ENCODE measurements around the gene HSPB9. TPM values are rescaled to one million over a fixed set of nuclear protein-coding genes. Genes with fewer than 3 reads are reported as not detected.
"Not testable (repeated sequence)": the region's sequence is repeated elsewhere in the genome, so short reads cannot be mapped to it uniquely, and the experiment has no call there.

Gene HSPB9
- total and polyA plus RNA-seq, 2 donors = 0.05 to 0.23 TPM

DNA sequence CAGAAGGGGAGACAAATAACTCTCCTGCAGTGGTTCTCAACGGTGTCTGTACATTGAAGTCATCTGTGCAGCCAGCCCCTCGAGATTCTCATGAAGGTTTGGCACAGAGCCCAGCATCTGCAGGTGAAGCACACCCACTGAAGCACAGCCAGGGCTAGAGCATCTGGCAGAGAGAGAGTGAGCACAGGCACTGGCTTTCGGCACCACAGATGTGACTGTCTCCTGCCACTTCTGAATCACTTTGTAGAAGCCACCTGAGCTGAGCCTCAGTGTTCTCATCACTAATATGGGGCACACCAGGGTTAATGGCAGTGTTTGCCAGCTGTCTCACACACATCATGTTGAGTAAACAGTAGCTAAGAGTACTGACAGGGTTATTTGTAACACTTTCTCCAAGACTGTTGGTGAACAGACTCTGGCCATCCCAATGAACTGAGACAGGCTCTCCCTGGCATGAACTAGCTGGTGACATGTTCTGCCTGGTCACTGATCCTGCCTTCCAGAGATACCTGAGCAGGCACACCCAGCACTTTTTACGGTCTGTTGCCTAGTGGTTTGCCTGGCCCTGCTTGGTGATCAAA lies 10.9 kb downstream of the HSPB9 start:
- WGBS = 26% methylated on average over 4 of the region's 4 CpGs
- peak; percentile 52 to 93 (median 72) for DNase-seq (ENCODE audit: low read depth in 6 of 9, low spot score in 9 of 9)
- Histone ChIP-seq H3K36me3 (ENCODE audit: control insufficient read depth in 2 of 2, insufficient read depth in 2 of 2, low read length in 1 of 2) (peaks cover 37 to 56% of the 10 kb centered on the region in 2 donors), H3K27ac (ENCODE audit: low read depth in 1 of 2, low read length in 1 of 2) (peak overlapping the region; percentile 44 to 80), H3K9me3 (ENCODE audit: control insufficient read depth in 2 of 2, insufficient read depth in 1 of 2, low read length in 1 of 2) (no peaks in the 10 kb centered on the region), H3K27me3 (ENCODE audit: control insufficient read depth in 2 of 2, insufficient read depth in 1 of 2, low read length in 1 of 2) (no peaks in the 10 kb centered on the region), H3K4me3 (ENCODE audit: low read length in 2 of 2) (no peak overlapping the region), H3K4me1 (ENCODE audit: control insufficient read depth in 2 of 2, insufficient read depth in 2 of 2, low read length in 2 of 2) (peaks cover 29 to 40% of the 10 kb centered on the region in 2 donors)

DNA sequence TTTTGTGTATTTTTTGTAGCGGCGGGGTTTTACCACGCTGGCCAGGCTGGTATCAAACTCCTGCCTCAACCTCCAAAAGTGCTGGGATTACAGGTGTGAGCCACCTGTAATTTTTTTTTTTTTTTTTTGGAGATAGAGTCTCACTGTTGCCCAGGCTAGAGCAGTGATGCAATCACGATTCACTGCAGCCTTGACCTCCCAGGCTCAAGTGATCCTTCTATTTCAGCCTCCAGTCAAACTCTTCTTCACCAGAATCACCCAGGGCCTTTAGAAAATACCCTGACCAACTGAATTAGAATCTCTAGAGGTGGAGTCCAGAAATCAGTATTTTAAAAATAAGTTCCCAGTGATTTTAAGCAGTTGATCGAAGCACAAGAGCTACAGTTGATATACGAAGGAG lies 12.5 kb downstream of the HSPB9 start:
- Histone ChIP-seq H3K9me3 (ENCODE audit: control insufficient read depth in 2 of 2, insufficient read depth in 1 of 2, low read length in 1 of 2) (no peaks in the 10 kb centered on the region), H3K4me3 (ENCODE audit: low read length in 2 of 2) (no peak overlapping the region), H3K27ac (ENCODE audit: low read depth in 1 of 2, low read length in 1 of 2) (no peak overlapping the region), H3K36me3 (ENCODE audit: control insufficient read depth in 2 of 2, insufficient read depth in 2 of 2, low read length in 1 of 2) (peaks cover 21 to 45% of the 10 kb centered on the region in 2 donors), H3K4me1 (ENCODE audit: control insufficient read depth in 2 of 2, insufficient read depth in 2 of 2, low read length in 2 of 2) (peaks cover 29 to 39% of the 10 kb centered on the region in 2 donors), H3K27me3 (ENCODE audit: control insufficient read depth in 2 of 2, insufficient read depth in 1 of 2, low read length in 1 of 2) (no peaks in the 10 kb centered on the region)
- DNase-seq (ENCODE audit: low read depth in 6 of 9, low spot score in 9 of 9) = no peak
- 97% methylated on average over 6 of the region's 6 CpGs for WGBS

DNA sequence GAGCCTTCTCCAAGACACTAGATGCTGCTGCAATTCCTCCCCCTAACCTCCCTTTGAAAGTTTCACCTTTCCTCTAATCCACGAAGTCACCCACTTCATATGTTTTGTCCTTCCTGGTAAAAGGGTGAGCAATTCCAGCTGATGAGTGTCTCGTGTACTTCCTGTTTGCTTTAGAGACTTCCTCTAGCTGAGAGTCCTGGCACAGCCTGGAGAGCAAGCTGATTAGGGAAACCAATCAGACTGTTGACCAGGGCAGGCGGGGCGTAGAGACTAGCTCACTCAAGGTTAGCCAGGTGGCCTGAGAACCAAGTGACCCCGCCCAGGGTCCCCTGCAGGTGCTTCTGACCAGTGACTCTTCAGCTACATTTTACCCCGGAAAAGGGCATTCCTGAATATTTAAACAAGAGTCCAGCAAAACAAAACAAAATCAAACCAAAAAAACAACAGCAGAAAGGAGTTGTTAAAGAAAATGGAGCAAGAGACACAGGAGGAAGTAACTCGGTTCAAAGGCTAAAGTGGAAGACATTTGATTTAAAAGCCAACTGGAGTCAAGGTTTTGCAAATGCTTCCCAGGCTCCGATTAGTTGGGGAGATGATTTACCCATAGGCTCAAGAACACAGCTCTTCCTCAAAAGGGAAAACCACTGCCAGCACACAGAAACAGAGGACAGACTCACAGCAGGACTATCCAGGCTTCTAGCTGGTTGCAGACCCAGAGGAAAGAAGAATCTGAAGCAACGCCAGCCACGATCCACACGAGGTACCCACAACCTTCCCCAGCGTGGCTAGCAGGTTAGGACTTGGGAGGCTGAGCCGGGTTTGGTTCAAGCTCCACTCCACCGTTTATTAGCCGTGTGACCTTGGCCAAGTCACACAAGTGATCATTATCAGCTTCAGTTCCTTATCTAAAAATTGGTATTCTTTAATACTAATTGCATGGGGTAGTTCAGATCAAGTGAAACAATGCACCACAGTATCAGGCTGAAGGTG lies 13.4 kb downstream of the HSPB9 start:
- Histone ChIP-seq H3K36me3 (ENCODE audit: control insufficient read depth in 2 of 2, insufficient read depth in 2 of 2, low read length in 1 of 2) (peaks cover 15 to 44% of the 10 kb centered on the region in 2 donors), H3K27ac (ENCODE audit: low read depth in 1 of 2, low read length in 1 of 2) (no peak overlapping the region), H3K4me1 (ENCODE audit: control insufficient read depth in 2 of 2, insufficient read depth in 2 of 2, low read length in 2 of 2) (peaks cover 28 to 38% of the 10 kb centered on the region in 2 donors), H3K9me3 (ENCODE audit: control insufficient read depth in 2 of 2, insufficient read depth in 1 of 2, low read length in 1 of 2) (no peaks in the 10 kb centered on the region), H3K4me3 (ENCODE audit: low read length in 2 of 2) (no peak overlapping the region), H3K27me3 (ENCODE audit: control insufficient read depth in 2 of 2, insufficient read depth in 1 of 2, low read length in 1 of 2) (no peaks in the 10 kb centered on the region)
- no peak for DNase-seq (ENCODE audit: low read depth in 6 of 9, low spot score in 9 of 9)
- 90% methylated on average over 15 of the region's 15 CpGs for WGBS

DNA sequence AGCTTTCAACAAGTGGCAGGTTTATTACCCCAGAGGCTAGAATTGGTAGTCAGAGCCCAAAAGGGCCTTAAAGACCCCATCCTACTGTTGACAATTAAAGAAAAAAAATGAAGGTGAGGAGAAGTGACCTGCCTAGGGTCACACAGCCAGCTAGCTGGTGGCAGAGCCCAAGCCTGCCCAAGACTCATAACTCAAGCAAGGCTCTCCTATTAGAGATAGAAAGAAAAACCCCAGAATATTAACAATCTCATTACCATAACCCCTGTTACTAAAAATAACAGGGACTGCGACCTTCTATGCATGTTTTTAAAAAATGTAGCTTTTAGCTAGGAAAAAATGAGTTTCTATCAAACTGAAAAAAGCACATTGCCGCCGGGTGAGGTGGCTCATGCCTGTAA lies 14.0 kb downstream of the HSPB9 start:
- no peaks in the 10 kb centered on the region for H3K9me3 ChIP-seq (ENCODE audit: control insufficient read depth in 2 of 2, insufficient read depth in 1 of 2, low read length in 1 of 2)
- 98% methylated on average over 3 of the region's 3 CpGs for WGBS
- H3K27me3 ChIP-seq (ENCODE audit: control insufficient read depth in 2 of 2, insufficient read depth in 1 of 2, low read length in 1 of 2) = no peaks in the 10 kb centered on the region
- DNase-seq (ENCODE audit: low read depth in 6 of 9, low spot score in 9 of 9) = no peak
- H3K27ac ChIP-seq (ENCODE audit: low read depth in 1 of 2, low read length in 1 of 2) = no peak overlapping the region
- peaks cover 16 to 45% of the 10 kb centered on the region in 2 donors for H3K36me3 ChIP-seq (ENCODE audit: control insufficient read depth in 2 of 2, insufficient read depth in 2 of 2, low read length in 1 of 2)
- no peak overlapping the region for H3K4me3 ChIP-seq (ENCODE audit: low read length in 2 of 2)
- peaks cover 26 to 38% of the 10 kb centered on the region in 2 donors for H3K4me1 ChIP-seq (ENCODE audit: control insufficient read depth in 2 of 2, insufficient read depth in 2 of 2, low read length in 2 of 2)

DNA sequence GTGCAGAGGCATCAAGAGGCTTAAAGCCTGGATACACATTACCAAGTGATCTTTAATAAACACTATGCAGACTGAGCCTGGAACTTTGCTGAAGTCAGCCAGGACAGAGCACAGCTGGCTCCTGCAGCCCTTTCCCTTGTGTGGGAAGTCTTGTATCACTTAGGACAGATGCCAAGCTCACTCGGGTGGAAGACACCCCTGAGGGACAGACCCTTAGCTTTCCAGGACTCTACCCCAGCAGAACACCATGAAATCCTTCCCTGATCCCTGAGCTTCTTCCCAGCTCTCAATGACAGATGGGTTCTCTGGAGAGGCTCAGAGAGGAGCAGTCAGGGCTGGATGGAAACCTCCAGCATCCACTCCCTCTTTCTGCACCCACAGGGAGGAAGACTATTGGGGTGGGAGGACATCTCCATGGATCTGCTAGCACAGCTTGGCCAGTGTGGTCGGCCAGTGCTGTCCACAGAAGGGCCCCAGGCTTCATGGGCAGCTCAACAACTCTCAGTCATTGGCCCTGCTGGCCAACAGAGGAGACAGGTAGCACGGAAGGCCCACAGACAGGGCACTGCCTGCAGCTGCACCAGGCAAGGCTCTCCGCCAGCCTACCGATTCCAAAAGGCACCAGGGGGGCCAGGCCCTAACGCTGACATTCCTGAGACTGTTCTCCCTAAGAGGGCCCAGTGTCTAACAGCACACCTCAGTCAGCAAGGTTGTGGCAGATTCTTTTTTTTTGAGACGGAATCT lies 16.3 kb downstream of the HSPB9 start:
- no peak for DNase-seq (ENCODE audit: low read depth in 6 of 9, low spot score in 9 of 9)
- peaks cover 23 to 63% of the 10 kb centered on the region in 2 donors for H3K36me3 ChIP-seq (ENCODE audit: control insufficient read depth in 2 of 2, insufficient read depth in 2 of 2, low read length in 1 of 2)
- no peaks in the 10 kb centered on the region for H3K27me3 ChIP-seq (ENCODE audit: control insufficient read depth in 2 of 2, insufficient read depth in 1 of 2, low read length in 1 of 2)
- WGBS = 96% methylated on average over 7 of the region's 7 CpGs
- H3K4me3 ChIP-seq (ENCODE audit: low read length in 2 of 2) = no peak overlapping the region
- H3K4me1 ChIP-seq (ENCODE audit: control insufficient read depth in 2 of 2, insufficient read depth in 2 of 2, low read length in 2 of 2) = peaks cover 7 to 19% of the 10 kb centered on the region in 2 donors
- no peaks in the 10 kb centered on the region for H3K9me3 ChIP-seq (ENCODE audit: control insufficient read depth in 2 of 2, insufficient read depth in 1 of 2, low read length in 1 of 2)
- H3K27ac ChIP-seq (ENCODE audit: low read depth in 1 of 2, low read length in 1 of 2) = no peak overlapping the region

DNA sequence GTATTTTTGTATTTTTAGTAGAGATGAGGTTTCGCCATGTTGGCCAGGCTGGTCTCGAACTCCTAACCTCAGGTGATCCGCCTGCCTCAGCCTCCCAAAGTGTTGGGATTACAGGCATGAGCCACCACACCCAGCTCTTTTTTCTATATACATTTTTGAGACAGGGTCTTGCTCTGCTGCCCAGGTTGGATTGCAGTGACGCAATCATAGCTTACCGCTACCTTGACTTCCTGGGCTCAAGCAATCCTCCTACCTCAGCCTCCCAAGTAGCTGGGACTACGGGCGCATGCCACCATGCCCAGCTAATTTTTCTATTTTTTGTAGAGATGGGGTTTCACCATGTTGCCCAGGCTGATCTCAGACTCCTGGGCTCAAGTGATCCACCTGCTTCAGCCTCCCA lies 18.1 kb downstream of the HSPB9 start:
- H3K4me3 ChIP-seq (ENCODE audit: low read length in 2 of 2); H3K4me1 ChIP-seq (ENCODE audit: control insufficient read depth in 2 of 2, insufficient read depth in 2 of 2, low read length in 2 of 2); H3K27ac ChIP-seq (ENCODE audit: low read depth in 1 of 2, low read length in 1 of 2); DNase-seq (ENCODE audit: low read depth in 6 of 9, low spot score in 9 of 9); H3K9me3 ChIP-seq (ENCODE audit: control insufficient read depth in 2 of 2, insufficient read depth in 1 of 2, low read length in 1 of 2); H3K27me3 ChIP-seq (ENCODE audit: control insufficient read depth in 2 of 2, insufficient read depth in 1 of 2, low read length in 1 of 2): not testable (repeated sequence)
- 97% methylated on average over 7 of the region's 7 CpGs for WGBS
- H3K36me3 ChIP-seq (ENCODE audit: control insufficient read depth in 2 of 2, insufficient read depth in 2 of 2, low read length in 1 of 2) = peaks cover 30 to 56% of the 10 kb centered on the region in 2 donors

DNA sequence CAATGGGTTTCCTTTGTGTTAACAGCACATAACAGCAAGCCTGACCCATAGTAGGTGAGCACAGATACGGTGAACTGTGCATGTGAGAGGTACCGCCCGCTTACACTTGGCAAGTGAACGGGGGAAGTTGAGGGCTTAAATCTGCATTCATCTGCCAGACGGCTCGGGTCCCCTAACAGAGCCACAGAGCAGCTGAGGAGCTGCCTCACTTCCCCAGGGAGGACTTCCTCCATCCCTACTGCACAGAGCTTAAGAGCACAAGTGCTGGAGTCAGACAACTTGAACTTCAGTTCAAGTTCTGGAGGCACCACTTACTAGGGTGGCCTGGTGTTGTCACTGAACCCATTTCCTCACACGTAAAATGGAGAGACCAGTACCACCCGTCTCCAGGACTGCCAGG lies 18.8 kb downstream of the HSPB9 start:
- Histone ChIP-seq H3K36me3 (ENCODE audit: control insufficient read depth in 2 of 2, insufficient read depth in 2 of 2, low read length in 1 of 2) (peaks cover 26 to 50% of the 10 kb centered on the region in 2 donors), H3K27me3 (ENCODE audit: control insufficient read depth in 2 of 2, insufficient read depth in 1 of 2, low read length in 1 of 2) (no peaks in the 10 kb centered on the region), H3K9me3 (ENCODE audit: control insufficient read depth in 2 of 2, insufficient read depth in 1 of 2, low read length in 1 of 2) (no peaks in the 10 kb centered on the region), H3K4me3 (ENCODE audit: low read length in 2 of 2) (no peak overlapping the region), H3K27ac (ENCODE audit: low read depth in 1 of 2, low read length in 1 of 2) (no peak overlapping the region), H3K4me1 (ENCODE audit: control insufficient read depth in 2 of 2, insufficient read depth in 2 of 2, low read length in 2 of 2) (peaks cover 0 to 3% of the 10 kb centered on the region in 2 donors)
- WGBS = 80% methylated on average over 8 of the region's 8 CpGs
- no peak for DNase-seq (ENCODE audit: low read depth in 6 of 9, low spot score in 9 of 9)

DNA sequence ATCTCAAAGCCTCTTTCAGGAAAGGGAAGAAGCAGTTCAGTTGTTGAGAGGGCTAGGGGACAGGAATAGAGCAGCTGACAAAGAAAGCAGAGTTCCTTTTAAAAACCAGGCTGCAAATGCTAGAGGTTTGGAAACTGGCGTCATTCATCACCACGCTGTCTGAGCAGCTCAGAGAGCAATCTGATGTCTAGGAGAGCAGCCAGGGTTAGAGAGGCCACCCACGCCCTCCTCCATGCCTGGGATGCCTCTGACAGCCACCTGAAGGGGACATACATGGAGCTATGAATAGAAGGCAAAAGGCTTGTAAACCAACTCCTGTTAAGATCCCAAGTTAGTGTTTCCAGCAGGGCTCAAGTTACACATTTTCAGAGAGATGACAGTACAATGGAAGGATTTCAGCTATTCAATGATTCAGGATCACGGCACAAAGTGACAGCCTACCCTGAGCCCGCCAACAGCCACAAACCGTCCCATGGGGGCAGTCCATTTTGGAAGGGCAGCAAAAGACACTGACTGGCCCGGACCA lies 19.8 kb downstream of the HSPB9 start:
- WGBS = 96% methylated on average over 7 of the region's 7 CpGs
- H3K36me3 ChIP-seq (ENCODE audit: control insufficient read depth in 2 of 2, insufficient read depth in 2 of 2, low read length in 1 of 2) = peaks cover 23 to 49% of the 10 kb centered on the region in 2 donors
- H3K9me3 ChIP-seq (ENCODE audit: control insufficient read depth in 2 of 2, insufficient read depth in 1 of 2, low read length in 1 of 2) = no peaks in the 10 kb centered on the region
- no peak overlapping the region for H3K27ac ChIP-seq (ENCODE audit: low read depth in 1 of 2, low read length in 1 of 2)
- H3K4me1 ChIP-seq (ENCODE audit: control insufficient read depth in 2 of 2, insufficient read depth in 2 of 2, low read length in 2 of 2) = peaks cover 0 to 3% of the 10 kb centered on the region in 2 donors
- no peak overlapping the region for H3K4me3 ChIP-seq (ENCODE audit: low read length in 2 of 2)
- no peaks in the 10 kb centered on the region for H3K27me3 ChIP-seq (ENCODE audit: control insufficient read depth in 2 of 2, insufficient read depth in 1 of 2, low read length in 1 of 2)
- DNase-seq (ENCODE audit: low read depth in 6 of 9, low spot score in 9 of 9) = no peak

All from thymus (tissue), 11 donors.